Measurements from ENCODE around the gene RNF149. TPM values are rescaled to one million over a fixed set of nuclear protein-coding genes. Genes with fewer than 3 reads are reported as not detected.

Gene RNF149
- total and polyA plus RNA-seq, 9 of the 15 experiments (the other 6 are each of a cell fraction or from before 2014, with no cell fraction given), result 9.0 to 31.5 (median 22.8) TPM

GRCh38 chr2:101234169-101234938 is 74.1 kb downstream of the RNF149 start:
- Histone ChIP-seq H3K4me3 (no peak overlapping the region), H3K27ac (ENCODE audit: extremely low read depth, low read depth, low read length) (peak overlapping the region; percentile 31; the same call in 1 of the 3 replicates), H3K79me2 (ENCODE audit: control insufficient read depth, insufficient read depth, low read length) (peaks cover 18% of the 10 kb centered on the region; the same call in 1 of the 3 replicates), H3K4me1 (replicated peaks in 1 of 2; ENCODE audit: control insufficient read depth in 2 of 2, insufficient read depth in 2 of 2, low read length in 2 of 2) (peaks cover 0 to 16% of the 10 kb centered on the region in 2 experiments; a peak in 2 of 5 replicates), H3K9ac (ENCODE audit: insufficient read depth in 1 of 2, low read depth in 2 of 2, low read length in 2 of 2) (no peak overlapping the region), H3K4me2 (ENCODE audit: insufficient read depth, low read length) (peak overlapping the region; percentile 7; the same call in 1 of the 2 replicates), H3K9me1 (ENCODE audit: control insufficient read depth, insufficient read depth, low read length) (no peaks in the 10 kb centered on the region), H3K9me3 (replicated peaks; ENCODE audit: control insufficient read depth, insufficient read depth, low read depth, low read length) (peaks cover 20% of the 10 kb centered on the region), H3K36me3 (ENCODE audit: control insufficient read depth, insufficient read depth, low read length) (no peaks in the 10 kb centered on the region; the same call in 2 of the 3 replicates), H3K27me3 (ENCODE audit: control insufficient read depth in 2 of 2, insufficient read depth in 2 of 2, low read length in 2 of 2) (no peaks in the 10 kb centered on the region), H4K20me1 (replicated peaks; ENCODE audit: control insufficient read depth, insufficient read depth, low read length) (no peaks in the 10 kb centered on the region), H2AFZ (ENCODE audit: low read depth, low read length) (peak overlapping the region; percentile 48)
- ChIA-PET CTCF (ENCODE audit: low intra/inter-chr PET ratio) (no interaction called here), POLR2A (interaction anchor here (1.1 kb wide), 1 partner anchor 63 kb away, joined by 3 read pairs; no protein-coding TSS in a partner anchor)
- in situ Hi-C loops (cut with MboI) (no loop called here), intact Hi-C loops (cut with micrococcal nuclease) (no loop called here)
- DNase-seq (ENCODE audit: extremely low read depth in 1 of 4, low spot score in 3 of 4), result no peak
- 55% methylated on average over 11 of the region's 12 CpGs for WGBS (ENCODE audit: insufficient coverage, low coverage, missing lambda C conversion rate)
- no peak for FAIRE-seq
- BruUV-seq (replicated peaks), result no TSS peak
- no peak for ATAC-seq
- TF ChIP-seq ZNF583 (CRISPR knock-in tag; IDR thresholded peaks at IDR 0.05) (peak; percentile 75; the same call in 1 of the 2 replicates), MEF2A (IDR thresholded peaks at IDR 0.05; ENCODE audit: control insufficient read depth, low read depth, low read length) (peak; percentile 55; the same call in 1 of the 2 replicates), ZNF134 (CRISPR knock-in tag; conservative IDR thresholded peaks at IDR 0.05) (no peak), DMBX1 (CRISPR knock-in tag; IDR thresholded peaks at IDR 0.05; ENCODE audit: borderline replicate concordance) (peak; percentile 88), TEAD2 (tag; IDR thresholded peaks at IDR 0.05) (no peak), TCF15 (CRISPR knock-in tag; IDR thresholded peaks at IDR 0.05) (0 out of 2 replicates have a peak, but pooled peaks have one; percentile 19), SMAD4 (CRISPR knock-in tag; conservative IDR thresholded peaks at IDR 0.05) (peak; percentile 64), ZNF398 (CRISPR knock-in tag; IDR thresholded peaks at IDR 0.05) (0 out of 2 replicates have a peak, but pooled peaks have one; percentile 43), ZNF76 (CRISPR knock-in tag; IDR thresholded peaks at IDR 0.05; ENCODE audit: borderline replicate concordance) (no peak), ZBTB9 (CRISPR knock-in tag; IDR thresholded peaks at IDR 0.05) (peak; percentile 43; the same call in 1 of the 2 replicates), ZNF507 (tag; conservative IDR thresholded peaks at IDR 0.05) (0 out of 2 replicates have a peak, but pooled peaks have one; percentile 14), TEAD1 (CRISPR knock-in tag; IDR thresholded peaks at IDR 0.05) (0 out of 4 replicates have a peak, but pooled peaks of 1 of the 2 experiments have one; percentile 38), TCF3 (CRISPR knock-in tag; IDR thresholded peaks at IDR 0.05) (peak; percentile 53; the same call in 1 of the 2 replicates), IFI16 (CRISPR knock-in tag; IDR thresholded peaks at IDR 0.05) (peak; percentile 78), TAL1 (IDR thresholded peaks at IDR 0.05) (peak; percentile 23; the same call in 1 of the 2 replicates), GATAD2A (IDR thresholded peaks at IDR 0.05) (no peak), CBX5 (IDR thresholded peaks at IDR 0.05; ENCODE audit: borderline replicate concordance, low read depth) (peak; percentile 42; the same call in 1 of the 2 replicates), PHB (CRISPR knock-in tag; IDR thresholded peaks at IDR 0.05) (no peak), EHMT2 (IDR thresholded peaks at IDR 0.05) (no peak)
